D341Med (cell line): Measurements from ENCODE around the gene TMEM63B.
"Not testable (repeated sequence)": the region's sequence is repeated elsewhere in the genome, so short reads cannot be mapped to it uniquely, and the experiment has no call there.

Experiments
- DNase-seq: peaks from one replicate; pipeline ENCODE4 v3.0.0; 2012; ENCODE audit warnings: low spot score

TMEM63B gene

DNA sequence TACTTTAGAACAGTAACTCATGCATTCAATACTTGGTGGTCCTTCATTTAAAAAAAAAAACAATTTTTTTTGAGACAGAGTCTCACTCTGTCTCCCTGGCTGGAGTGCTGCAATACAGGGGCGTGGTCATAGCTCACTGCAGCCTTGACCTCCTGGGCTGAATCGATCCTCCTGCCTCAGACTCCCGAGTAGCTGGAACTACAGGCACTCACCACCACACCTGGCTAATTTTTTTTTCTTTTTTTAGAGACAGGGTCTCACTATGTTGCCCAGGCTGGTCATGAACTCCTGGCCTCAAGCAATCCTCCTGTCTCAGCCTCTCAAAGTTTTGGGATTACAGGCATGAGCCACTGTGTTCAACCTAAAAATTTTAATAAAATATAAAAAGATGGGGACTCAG lies 17.2 kb downstream of the TMEM63B start:
- not testable (repeated sequence) for DNase-seq

- no peak for DNase-seq
Measured at GRCh38 chr6:44145839-44146238, 18.5 kb downstream of the TMEM63B start.

- DNase-seq, result no peak
Measured at GRCh38 chr6:44146685-44147084, 19.3 kb downstream of the TMEM63B start.

DNA sequence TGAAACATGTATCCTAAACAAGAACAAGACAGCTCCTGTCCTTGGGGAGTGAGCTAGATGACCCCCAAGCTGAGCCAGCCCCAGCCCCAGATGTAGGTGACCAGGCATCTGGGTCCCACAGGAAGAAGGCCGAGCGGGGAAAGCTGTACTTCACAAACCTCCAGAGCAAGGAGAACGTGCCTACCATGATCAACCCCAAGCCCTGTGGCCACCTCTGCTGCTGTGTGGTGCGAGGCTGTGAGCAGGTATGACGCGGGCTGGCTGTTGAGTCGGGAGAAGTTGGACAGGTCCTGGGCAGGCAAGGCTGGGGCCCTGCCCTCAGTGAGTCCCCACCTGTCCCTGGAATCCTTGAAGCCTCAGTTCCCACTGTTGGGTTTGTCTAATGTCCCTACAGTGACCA lies 19.9 kb downstream of the TMEM63B start:
- DNase-seq, result no peak

- no peak for DNase-seq
Measured at GRCh38 chr6:44148306-44148705, 21.0 kb downstream of the TMEM63B start.

GRCh38 chr6:44149369-44150012 lies 22.1 kb downstream of the TMEM63B start:
- no peak for DNase-seq

GRCh38 chr6:44150317-44150917 lies 23.1 kb downstream of the TMEM63B start:
- no peak for DNase-seq

GRCh38 chr6:44151348-44152108 lies 24.2 kb downstream of the TMEM63B start:
- peak; percentile 94 for DNase-seq

- no peak for DNase-seq
Measured at GRCh38 chr6:44152109-44152461, 24.7 kb downstream of the TMEM63B start.

DNA sequence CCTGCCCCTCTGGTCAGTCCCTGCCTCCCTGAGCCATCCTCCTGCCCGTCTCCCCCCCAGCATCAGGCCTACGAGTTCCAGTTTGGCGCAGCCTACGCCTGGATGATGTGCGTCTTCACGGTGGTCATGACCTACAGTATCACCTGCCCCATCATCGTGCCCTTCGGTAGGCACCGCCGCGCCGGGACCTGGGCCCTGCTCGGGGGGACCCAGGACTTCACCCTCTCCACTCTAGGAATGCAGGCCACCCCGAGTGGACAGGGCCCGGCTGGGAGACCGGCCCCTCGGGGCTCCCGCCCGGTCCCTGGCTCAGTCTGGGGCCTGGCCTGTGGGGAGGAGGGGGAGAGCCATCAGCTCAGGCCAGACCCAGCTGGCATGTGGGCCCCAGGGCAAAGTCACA lies 25.2 kb downstream of the TMEM63B start:
- no peak for DNase-seq

DNA sequence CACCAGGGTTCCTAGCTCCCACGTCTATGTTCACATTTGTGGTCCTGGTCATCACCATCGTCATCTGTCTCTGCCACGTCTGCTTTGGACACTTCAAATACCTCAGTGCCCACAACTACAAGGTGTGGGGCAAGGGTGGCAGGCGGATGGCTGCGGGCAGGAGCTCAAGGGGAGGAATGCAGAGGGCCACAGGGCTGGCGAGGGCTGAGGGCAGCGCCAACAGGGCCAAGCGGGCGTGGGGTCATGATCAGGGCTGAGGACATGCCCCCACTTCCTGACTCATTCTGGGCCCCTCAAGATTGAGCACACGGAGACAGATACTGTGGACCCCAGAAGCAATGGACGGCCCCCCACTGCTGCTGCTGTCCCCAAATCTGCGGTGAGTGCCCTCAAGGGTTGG lies 26.7 kb downstream of the TMEM63B start:
- DNase-seq, result no peak

- DNase-seq, result no peak
Measured at GRCh38 chr6:44156494-44157151, 29.3 kb downstream of the TMEM63B start.

DNA sequence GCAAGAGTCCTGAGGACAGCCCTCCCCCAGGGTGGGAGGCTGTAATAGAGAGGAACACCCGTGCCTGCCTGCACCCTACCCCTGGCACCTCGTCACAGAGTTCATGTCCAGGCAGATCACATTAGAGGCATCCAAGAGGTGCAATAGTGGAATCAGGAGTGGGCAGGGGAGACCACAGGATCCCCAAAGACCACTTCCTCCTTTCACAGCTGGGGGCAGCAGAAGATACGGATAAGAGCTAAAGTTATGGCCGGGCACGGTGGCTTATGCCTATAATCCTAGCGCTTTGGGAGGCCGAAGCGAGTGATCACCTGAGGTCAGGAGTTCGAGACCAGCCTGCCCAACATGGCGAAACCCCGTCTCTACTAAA lies 29.8 kb downstream of the TMEM63B start:
- no peak for DNase-seq

DNA sequence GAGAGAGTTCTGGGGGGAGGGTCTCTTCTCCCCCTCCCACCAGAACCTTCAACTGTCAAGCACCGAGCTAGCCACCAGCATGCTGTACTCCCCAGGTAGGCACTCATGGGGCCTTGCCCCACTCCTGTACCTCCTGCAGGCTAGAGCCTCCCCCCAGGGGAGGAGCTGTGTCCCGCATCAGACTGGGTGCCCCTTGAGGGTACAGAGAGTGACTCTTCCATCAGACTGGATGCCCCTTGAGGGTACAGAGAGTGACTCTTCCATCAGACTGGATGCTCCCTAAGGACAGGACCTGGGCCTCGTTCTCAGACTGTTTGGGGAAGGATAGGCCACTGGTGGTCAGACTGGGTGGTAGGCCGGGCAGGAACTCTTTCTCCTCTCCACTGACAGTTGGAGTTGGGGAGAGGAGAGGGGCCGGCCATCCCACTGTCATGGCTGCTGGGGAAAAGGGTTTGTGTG lies 31.4 kb downstream of the TMEM63B start, which contains the start of gene CAPN11:
Gene CAPN11, plus strand, starts transcription at position 51 of the 459 bp plus-strand sequence. Its CDS starts 29 bp downstream, at position 80.
- DNase-seq, result no peak

GRCh38 chr6:44161997-44162338 lies 34.6 kb downstream of the TMEM63B start:
- peak; percentile 58 for DNase-seq

DNA sequence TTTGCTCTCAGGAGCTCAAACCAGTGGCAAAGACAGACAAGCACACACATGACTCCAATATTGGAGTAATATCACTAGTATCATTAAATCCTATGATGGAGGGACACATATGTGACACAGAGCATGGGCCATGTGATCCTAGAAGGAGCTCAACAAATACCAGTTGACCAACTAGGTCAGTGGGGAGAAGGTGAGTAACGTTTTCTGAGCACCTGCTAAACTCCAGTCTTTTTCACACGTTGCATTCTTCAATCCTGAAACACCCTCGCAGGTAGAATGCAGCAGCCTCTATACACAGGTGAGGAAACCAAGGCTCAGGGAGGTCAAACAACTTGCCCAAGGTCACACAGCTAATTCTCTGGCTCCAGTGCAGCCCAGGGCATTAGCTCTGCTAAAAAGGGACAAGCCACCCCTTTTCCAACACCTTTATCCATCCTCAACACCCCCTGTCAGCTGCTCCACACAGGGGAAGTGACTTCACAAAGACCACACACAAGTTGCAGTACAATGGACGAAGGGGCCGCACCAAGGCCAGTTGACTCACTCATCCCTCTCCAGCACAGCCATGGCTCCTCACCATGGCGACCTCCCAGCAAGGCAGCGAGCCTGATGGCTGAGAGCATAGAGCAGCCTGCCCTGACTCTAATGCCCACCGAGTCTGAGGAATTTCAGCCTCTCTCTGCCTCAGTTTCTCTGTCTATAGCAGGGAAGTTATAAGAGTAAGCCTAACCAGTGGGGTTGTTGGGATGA lies 35.7 kb downstream of the TMEM63B start:
- no peak for DNase-seq

DNA sequence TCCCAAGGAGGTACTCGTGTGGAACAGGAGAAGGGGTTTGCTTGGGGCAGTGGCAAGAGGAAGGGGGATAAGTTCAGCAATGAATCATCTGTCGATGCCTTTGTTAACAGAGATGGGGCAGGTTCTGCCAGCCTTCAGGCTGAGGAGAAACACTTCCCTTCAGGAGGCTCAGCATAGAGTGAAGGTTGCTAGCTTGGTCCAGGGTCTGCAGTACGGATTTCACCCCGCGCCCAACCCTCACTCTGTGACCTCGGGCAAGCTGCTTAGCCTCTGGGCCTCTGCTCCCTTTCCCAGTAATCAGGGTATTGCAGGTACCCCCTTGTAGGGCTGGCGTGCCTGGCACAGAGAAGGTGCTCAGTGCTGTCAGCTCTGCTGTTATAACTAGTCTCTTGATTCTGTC lies 38.8 kb downstream of the TMEM63B start:
- DNase-seq, result no peak

DNA sequence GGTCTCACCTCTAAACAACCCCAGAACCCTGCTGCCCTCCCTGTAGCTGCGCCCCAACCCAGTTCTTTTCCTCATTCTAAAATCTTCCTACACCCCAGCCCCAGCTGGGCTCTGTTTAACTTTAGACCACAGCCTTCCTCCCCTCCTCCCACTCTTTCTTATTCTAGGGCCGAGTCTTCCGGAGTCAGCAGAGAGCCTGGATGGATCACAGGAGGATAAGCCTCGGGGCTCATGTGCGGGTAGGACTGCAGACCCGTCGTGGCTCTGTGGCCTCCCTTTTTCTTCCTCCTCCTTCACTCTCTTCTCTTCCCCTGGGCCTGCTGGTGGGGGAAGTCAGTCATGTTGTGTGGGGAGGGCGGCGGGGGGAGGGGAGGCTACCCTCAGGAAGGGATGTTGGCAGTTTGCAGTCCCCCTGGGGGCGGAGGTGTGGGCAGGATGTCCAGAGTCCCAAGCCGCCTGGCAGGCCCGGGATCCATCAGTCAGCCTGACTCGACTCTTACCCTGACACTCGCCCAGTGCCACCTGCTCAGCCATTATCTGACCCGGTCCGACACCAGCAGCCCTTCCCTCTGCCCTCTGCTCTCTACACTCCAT lies 39.3 kb downstream of the TMEM63B start:
- no peak for DNase-seq

DNA sequence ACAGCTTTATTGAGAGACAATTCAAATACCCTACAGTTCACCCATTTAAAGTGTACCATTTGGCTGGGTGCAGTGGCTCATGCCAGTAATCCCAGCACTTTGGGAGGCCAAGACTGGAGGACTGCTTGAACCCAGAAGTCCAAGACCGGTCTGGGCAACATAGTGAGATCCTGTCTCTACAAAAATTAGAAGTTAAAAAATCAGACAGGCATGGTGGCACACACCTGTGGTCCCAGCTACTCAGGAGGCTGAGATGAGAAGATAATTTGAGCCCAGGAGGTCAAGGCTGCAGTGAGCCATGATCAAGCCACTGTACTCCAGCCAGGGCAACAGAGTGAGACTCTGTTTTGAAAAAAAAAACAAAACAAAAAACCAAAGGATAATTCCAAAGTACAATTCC lies 40.2 kb downstream of the TMEM63B start:
- no peak for DNase-seq

GRCh38 chr6:44169154-44169553 lies 41.8 kb downstream of the TMEM63B start:
- DNase-seq, result no peak

- no peak for DNase-seq
Measured at GRCh38 chr6:44169886-44170570, 42.7 kb downstream of the TMEM63B start.
